CD4-positive, alpha-beta T cell (primary cell): ENCODE data around the gene KRT82. TPM values are rescaled to one million over a fixed set of nuclear protein-coding genes. Genes with fewer than 3 reads are reported as not detected.

Experiments used
- ATAC-seq: fragments of 200-7000 bp; cut with Tn5 transposase; one replicate; pipeline ENCODE4 v1.10.0; 2022; ENCODE audit warnings: mild to moderate bottlenecking; ENCODE audit not compliant: poor library complexity
- CTCF ChIA-PET: fragments of 350-600 bp; sonication (Branson Sonifier 250); formaldehyde crosslinking; loops from one replicate; lab custom pipeline; 2021; ENCODE audit warnings: antibody characterized with exemption, inconsistent platforms; lab: Charles Lee
- POLR2A ChIA-PET: fragments of 350-600 bp; sonication (Branson Sonifier 250); formaldehyde crosslinking; loops from one replicate; lab custom pipeline; 2021; ENCODE audit warnings: antibody characterized with exemption, inconsistent platforms; lab: Charles Lee
- DNase-seq, 14 experiments: peaks; one replicate each; pipeline ENCODE4 v3.0.0-alpha.2; 2013 to 2020; ENCODE audit warnings: mixed read lengths in 2 of 14
- H3K27ac ChIP-seq, 2 donors: one replicate each; pipeline versions ENCODE4 v1.5.1 to v1.7.0; 2013; ENCODE audit warnings: low read length in 2 of 2, low read depth in 1 of 2, mild to moderate bottlenecking in 1 of 2
- H3K27me3 ChIP-seq, 2 experiments: 1 replicate in 1 of 2; 2 replicates in 1 of 2; pipeline versions ENCODE4 v1.6.1 to v1.7.0; 2013; ENCODE audit warnings: low read length in 2 of 2, control low read depth in 1 of 2, mild to moderate bottlenecking in 1 of 2, moderate library complexity in 1 of 2; ENCODE audit not compliant: insufficient read depth in 2 of 2, control insufficient read depth in 1 of 2
- H3K36me3 ChIP-seq: one replicate; pipeline ENCODE4 v1.6.1; 2013; ENCODE audit warnings: low read length, control low read depth; ENCODE audit not compliant: insufficient read depth
- H3K4me1 ChIP-seq: one replicate; pipeline ENCODE4 v1.6.1; 2013; ENCODE audit warnings: low read length, control low read depth; ENCODE audit not compliant: insufficient read depth
- H3K4me3 ChIP-seq: one replicate; pipeline ENCODE4 v1.5.1; 2013; ENCODE audit warnings: mild to moderate bottlenecking, low read length, moderate library complexity
- H3K9me3 ChIP-seq, 2 experiments: 1 replicate in 1 of 2; 2 replicates in 1 of 2; pipeline versions ENCODE4 v1.6.1 to v1.7.0; 2013; ENCODE audit warnings: low read length in 2 of 2, mild to moderate bottlenecking in 2 of 2, control low read depth in 1 of 2, moderate library complexity in 1 of 2; ENCODE audit not compliant: control insufficient read depth in 1 of 2, insufficient read depth in 1 of 2
- H3K27ac Mint-ChIP-seq: one replicate; pipeline ENCODE4 v1.8.0; 2020; ENCODE audit warnings: mixed read lengths
- H3K27me3 Mint-ChIP-seq: one replicate; pipeline ENCODE4 v1.8.0; 2021; ENCODE audit warnings: mixed read lengths
- H3K36me3 Mint-ChIP-seq: one replicate; pipeline ENCODE4 v1.8.0; 2021; ENCODE audit warnings: low read depth, mixed read lengths
- H3K4me1 Mint-ChIP-seq: one replicate; pipeline ENCODE4 v1.8.0; 2021; ENCODE audit warnings: low read depth, mixed read lengths
- H3K4me3 Mint-ChIP-seq: one replicate; pipeline ENCODE4 v1.8.0; 2020; ENCODE audit warnings: mild to moderate bottlenecking, mixed read lengths
- H3K9me3 Mint-ChIP-seq: one replicate; pipeline ENCODE4 v1.8.0; 2020; ENCODE audit warnings: mixed read lengths
- CTCF ChIP-seq: fragments of 200-600 bp; IDR thresholded peaks from one replicate; pipeline ENCODE4 v1.8.0; 2022; ENCODE audit warnings: antibody characterized with exemption, mild to moderate bottlenecking
- intact Hi-C, 2 experiments: fragments of 100-400 bp; cut with DNase I in 1 of 2; cut with micrococcal nuclease in 1 of 2; formaldehyde crosslinking; loops; one replicate each; pipeline versions ENCODE4 v1.15.1 to v1.9.0; 2023 to 2025; cut with DNase I, micrococcal nuclease
- total RNA-seq, 174 experiments: library from RNA in 2 of 174; stranded (reverse) in 2 of 174; gene quantifications; one replicate each; pipeline ENCODE4 v1.2.3 and lab custom pipeline; 2021 to 2026

KRT82 gene
- total RNA-seq, 2 experiments from 2014 or later = not detected

- peaks cover 22% of the 10 kb centered on the region for H3K4me1 Mint-ChIP-seq
- no peak overlapping the region for H3K4me3 ChIP-seq
- H3K27me3 Mint-ChIP-seq = no peaks in the 10 kb centered on the region
- H3K36me3 ChIP-seq = no peaks in the 10 kb centered on the region
- ATAC-seq (no peak), DNase-seq (peak in 1 of 14 experiments; percentile 25)
- no peaks in the 10 kb centered on the region for H3K9me3 ChIP-seq
- no peak for TF ChIP-seq CTCF
- no peak overlapping the region for H3K4me3 Mint-ChIP-seq
- intact Hi-C loops = no loop called here
- H3K36me3 Mint-ChIP-seq = no peaks in the 10 kb centered on the region
- ChIA-PET CTCF (no interaction called here), POLR2A (no interaction called here)
- H3K27ac ChIP-seq = no peak overlapping the region
- H3K27ac Mint-ChIP-seq = no peak overlapping the region
- H3K27me3 ChIP-seq = no peaks in the 10 kb centered on the region
- peaks cover 17% of the 10 kb centered on the region for H3K4me1 ChIP-seq
- H3K9me3 Mint-ChIP-seq = no peaks in the 10 kb centered on the region
Measured at GRCh38 chr12:52360106-52360662, 46.0 kb downstream of the KRT82 start.

GRCh38 chr12:52359621-52360061 lies 46.5 kb downstream of the KRT82 start:
- no peaks in the 10 kb centered on the region for H3K36me3 Mint-ChIP-seq
- CTCF ChIA-PET = interaction anchor here (1.0 to 1.5 kb wide), 2 partner anchors 13 to 81 kb away, joined by 3 read pairs; no protein-coding TSS in a partner anchor
- DNase-seq = peak in 1 of 14 experiments; percentile 23
- no peak for ATAC-seq
- peaks cover 17% of the 10 kb centered on the region for H3K4me1 ChIP-seq
- POLR2A ChIA-PET = no interaction called here
- intact Hi-C loops = no loop called here
- H3K27me3 ChIP-seq = no peaks in the 10 kb centered on the region
- H3K4me1 Mint-ChIP-seq = peaks cover 22% of the 10 kb centered on the region
- no peaks in the 10 kb centered on the region for H3K27me3 Mint-ChIP-seq
- no peaks in the 10 kb centered on the region for H3K9me3 ChIP-seq
- no peak for TF ChIP-seq CTCF
- H3K27ac Mint-ChIP-seq = no peak overlapping the region
- H3K4me3 Mint-ChIP-seq = no peak overlapping the region
- no peaks in the 10 kb centered on the region for H3K9me3 Mint-ChIP-seq
- H3K36me3 ChIP-seq = no peaks in the 10 kb centered on the region
- no peak overlapping the region for H3K4me3 ChIP-seq
- no peak overlapping the region for H3K27ac ChIP-seq

GRCh38 chr12:52358575-52359350 lies 47.4 kb downstream of the KRT82 start:
- no peak for TF ChIP-seq CTCF
- ChIA-PET CTCF (interaction anchor here (1.0 to 1.5 kb wide), 2 partner anchors 14 to 80 kb away, joined by 3 read pairs; no protein-coding TSS in a partner anchor), POLR2A (no interaction called here)
- no peaks in the 10 kb centered on the region for H3K9me3 ChIP-seq
- H3K4me1 Mint-ChIP-seq = peaks cover 22% of the 10 kb centered on the region
- ATAC-seq (peak; percentile 93), DNase-seq (peak in 4 of 14 experiments; percentile 23 to 42 (median 34))
- no peaks in the 10 kb centered on the region for H3K27me3 Mint-ChIP-seq
- no peaks in the 10 kb centered on the region for H3K36me3 ChIP-seq
- H3K4me1 ChIP-seq = peaks cover 17% of the 10 kb centered on the region
- H3K27ac Mint-ChIP-seq = peak overlapping the region; percentile 68
- no peaks in the 10 kb centered on the region for H3K9me3 Mint-ChIP-seq
- no peaks in the 10 kb centered on the region for H3K27me3 ChIP-seq
- no peak overlapping the region for H3K4me3 Mint-ChIP-seq
- H3K4me3 ChIP-seq = no peak overlapping the region
- intact Hi-C loops = no loop called here
- H3K36me3 Mint-ChIP-seq = no peaks in the 10 kb centered on the region
- H3K27ac ChIP-seq = no peak overlapping the region
